ENCODE measurements around the gene GMCL1.

GRCh38 chr2:69844560-69844959, 15.1 kb downstream of the GMCL1 start:
- no peak for TF ChIP-seq CTCF (conservative IDR thresholded peaks at IDR 0.05)
- TF ChIP-seq ZFX (IDR thresholded peaks at IDR 0.05): no peak

Measured in C4-2B (cell line).